Psoas muscle (tissue), 8 donors: Measurements from ENCODE around the gene MORN3. TPM values are rescaled to one million over a fixed set of nuclear protein-coding genes. Genes with fewer than 3 reads are reported as not detected.
A peak's percentile ranks its signal among the peaks of the same experiment; 100 is the strongest.
"Not testable (repeated sequence)": the region's sequence is repeated elsewhere in the genome, so short reads cannot be mapped to it uniquely, and the experiment has no call there.

Experiments used
- ATAC-seq, 4 donors: fragments of 200-7000 bp; cut with Tn5 transposase; one replicate each; pipeline ENCODE4 v1.9.1; 2020; ENCODE audit warnings: moderate library complexity in 3 of 4, mild to moderate bottlenecking in 2 of 4
- DNase-seq, 2 donors: peaks; one replicate each; pipeline ENCODE4 v3.0.0-alpha.2; 2020
- H3K27ac ChIP-seq: fragments of 200-600 bp; one replicate; pipeline ENCODE4 v1.8.0; 2022
- H3K27me3 ChIP-seq, 3 donors: fragments of 200-600 bp in 1 of 3; one replicate each; pipeline versions ENCODE4 v1.6.1 to v1.8.0; 2013 to 2022; ENCODE audit warnings: low read length in 2 of 3, mild to moderate bottlenecking in 2 of 3, moderate library complexity in 1 of 3; ENCODE audit not compliant: insufficient read depth in 3 of 3
- H3K36me3 ChIP-seq, 2 donors: fragments of 200-600 bp in 1 of 2; one replicate each; pipeline versions ENCODE4 v1.6.1 to v1.8.0; 2013 to 2022; ENCODE audit warnings: low read depth in 1 of 2, mild to moderate bottlenecking in 1 of 2, moderate library complexity in 1 of 2; ENCODE audit not compliant: insufficient read depth in 1 of 2
- H3K4me1 ChIP-seq: fragments of 200-600 bp; one replicate; pipeline ENCODE4 v1.8.0; 2022
- H3K4me3 ChIP-seq: fragments of 200-600 bp; one replicate; pipeline ENCODE4 v1.8.0; 2022; ENCODE audit warnings: mild to moderate bottlenecking
- H3K9me3 ChIP-seq: fragments of 200-600 bp; one replicate; pipeline ENCODE4 v1.8.0; 2022
- WGBS, 3 donors: extraction: QIAGEN DNeasy Blood & Tissue Kit; methylation state at CpG; one replicate each; pipeline versions ENCODE4 v1.1.6 to v1.1.7; 2013; 5-methylcytosine and 5-hydroxymethylcytosine counted together
- intact Hi-C, 2 donors: fragments of 100-400 bp; cut with DNase I; formaldehyde crosslinking; loops; one replicate each; pipeline versions ENCODE4 v1.11.0 to v1.14.2; 2022
- long read RNA-seq, 2 donors: library from polyadenylated mRNA; unstranded; transcript quantifications; one replicate each; pipeline ENCODE4 v2.0.0, GENCODE V29; 2021
- polyA plus RNA-seq, 3 donors: library from polyadenylated mRNA; stranded (reverse); fragments of 200-250 nt; gene quantifications; one replicate each; pipeline ENCODE4 v1.2.3, GENCODE V29; 2013
- total RNA-seq, 4 donors: library from RNA; stranded (reverse); fragmentation: NEBNext Ultra II Directional in 2 of 4; extraction: Animal tissue kit (Norgen Biotek cat#: 25700) in 2 of 4; gene quantifications; one replicate each; pipeline versions ENCODE4 v1.2.1 to v1.2.4, GENCODE V29; 2021 to 2023
- TF ChIP-seq, protein P1 (sequence below): fragments of 200-600 bp; IDR thresholded peaks from one replicate; pipeline ENCODE4 v1.8.0; 2022; ENCODE audit warnings: antibody characterized with exemption
- donor health status: healthy with polysubstance abuse.
- donor health status: DM: no; HTN: no; CAD: no; lungs with moderate emphysema.
- donor health status: Bipolar disorder and iron deficiency.
- donor health status: healthy.
- donor health status: DM: yes; HTN: yes; CAD: no.
- donor health status: DM: no; HTN: no; CAD: no.
- donor health status: DM: no; HTN: no; CAD: no.
- donor health status: DM: yes; HTN: yes; CAD: no.

Gene MORN3, protein sequence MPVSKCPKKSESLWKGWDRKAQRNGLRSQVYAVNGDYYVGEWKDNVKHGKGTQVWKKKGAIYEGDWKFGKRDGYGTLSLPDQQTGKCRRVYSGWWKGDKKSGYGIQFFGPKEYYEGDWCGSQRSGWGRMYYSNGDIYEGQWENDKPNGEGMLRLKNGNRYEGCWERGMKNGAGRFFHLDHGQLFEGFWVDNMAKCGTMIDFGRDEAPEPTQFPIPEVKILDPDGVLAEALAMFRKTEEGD
- total RNA-seq, result not detected
- polyA plus RNA-seq, result under 1 TPM in 2 of 3 donors, not detected in 1; under 0.01 to 0.12 TPM
- long read RNA-seq, donor 1, result 0 reads
- long read RNA-seq, donor 2, partial matches to known transcripts, result 0 of 1 reads
- long read RNA-seq, donor 2, other reads (novel, unspliced or antisense), result 1 of 1 reads

DNA sequence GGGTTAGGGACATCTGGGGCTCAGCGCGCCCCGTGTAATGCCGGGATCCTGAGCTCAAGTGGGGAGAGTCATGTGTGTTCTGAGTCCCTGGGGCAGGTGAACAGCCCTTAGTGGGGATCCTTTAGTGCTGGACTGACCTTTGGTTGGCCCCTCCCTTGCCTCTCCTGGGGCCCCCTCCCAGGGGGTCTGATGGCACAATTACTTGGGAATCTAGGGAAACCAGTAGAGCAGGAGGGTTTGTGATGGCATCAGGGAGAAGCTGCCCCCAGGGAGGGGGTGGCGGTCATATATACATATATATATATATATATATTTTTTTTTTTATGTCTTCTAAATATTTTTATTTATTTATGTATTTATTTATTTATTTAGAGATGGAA is at the start of gene MORN3:
Gene MORN3 (minus strand): TSS at position 134 of the 380 bp plus-strand sequence. CDS start 171 bp downstream, outside the sequence.
- Histone ChIP-seq H3K36me3 (no peaks in the 10 kb centered on the region), H3K4me3 (no peak within 1 kb of the TSS), H3K27ac (no peak within 1 kb of the TSS), H3K27me3 (no peaks in the 10 kb centered on the region), H3K9me3 (no peaks in the 10 kb centered on the region), H3K4me1 (peaks cover 4% of the 10 kb centered on the region)
- intact Hi-C loops, result loop anchor here in 1 of 2 donors (5.0 kb wide), 1 partner anchor 117 kb away; no protein-coding TSS in a partner anchor
- no peak for DNase-seq
- 90 to 99% (median 97%) methylated on average over 5 of the region's 5 CpGs for WGBS, 3 donors
- TF ChIP-seq, protein P1, sequence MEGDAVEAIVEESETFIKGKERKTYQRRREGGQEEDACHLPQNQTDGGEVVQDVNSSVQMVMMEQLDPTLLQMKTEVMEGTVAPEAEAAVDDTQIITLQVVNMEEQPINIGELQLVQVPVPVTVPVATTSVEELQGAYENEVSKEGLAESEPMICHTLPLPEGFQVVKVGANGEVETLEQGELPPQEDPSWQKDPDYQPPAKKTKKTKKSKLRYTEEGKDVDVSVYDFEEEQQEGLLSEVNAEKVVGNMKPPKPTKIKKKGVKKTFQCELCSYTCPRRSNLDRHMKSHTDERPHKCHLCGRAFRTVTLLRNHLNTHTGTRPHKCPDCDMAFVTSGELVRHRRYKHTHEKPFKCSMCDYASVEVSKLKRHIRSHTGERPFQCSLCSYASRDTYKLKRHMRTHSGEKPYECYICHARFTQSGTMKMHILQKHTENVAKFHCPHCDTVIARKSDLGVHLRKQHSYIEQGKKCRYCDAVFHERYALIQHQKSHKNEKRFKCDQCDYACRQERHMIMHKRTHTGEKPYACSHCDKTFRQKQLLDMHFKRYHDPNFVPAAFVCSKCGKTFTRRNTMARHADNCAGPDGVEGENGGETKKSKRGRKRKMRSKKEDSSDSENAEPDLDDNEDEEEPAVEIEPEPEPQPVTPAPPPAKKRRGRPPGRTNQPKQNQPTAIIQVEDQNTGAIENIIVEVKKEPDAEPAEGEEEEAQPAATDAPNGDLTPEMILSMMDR, result no peak
- no peak for ATAC-seq

DNA sequence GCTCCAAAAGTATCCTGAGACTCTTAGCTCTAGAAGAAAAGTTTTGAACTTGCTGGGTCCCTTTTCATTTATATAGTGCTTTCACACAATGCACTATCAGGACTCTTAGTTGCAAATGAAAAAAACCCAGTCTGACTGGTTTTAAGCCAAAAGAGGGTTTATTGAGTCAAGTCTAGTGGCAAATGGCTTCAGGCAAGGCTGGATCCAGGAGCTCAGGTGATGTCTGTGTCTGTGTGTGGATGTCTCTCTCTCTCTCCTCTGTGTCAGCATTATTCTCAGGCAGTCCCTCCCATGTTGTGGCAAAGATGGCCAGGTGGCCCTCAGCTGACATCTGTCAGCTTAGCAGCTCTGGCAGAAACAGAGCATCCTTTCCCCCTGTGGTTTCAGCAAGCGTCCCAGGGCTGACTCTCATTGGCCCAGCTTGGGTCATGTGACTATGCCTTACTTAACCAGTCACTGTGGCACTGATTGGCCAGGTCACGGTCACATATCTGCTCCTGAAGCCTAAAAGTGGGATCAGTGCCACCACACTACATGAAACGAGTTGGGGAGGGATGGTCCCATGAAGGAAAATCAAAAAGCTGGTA is 49.3 kb upstream of the MORN3 start:
- intact Hi-C loops, result loop anchor here in 1 of 2 donors (5.0 kb wide), 1 partner anchor 34 kb away; no protein-coding TSS in a partner anchor
- H3K9me3 ChIP-seq, result no peaks in the 10 kb centered on the region
- peak overlapping the region; percentile 94 for H3K27ac ChIP-seq
- H3K4me1 ChIP-seq, result peaks cover 41% of the 10 kb centered on the region
- no peak overlapping the region for H3K4me3 ChIP-seq
- TF ChIP-seq, protein P1, result no peak
- WGBS, 3 donors, result 61 to 79% (median 72%) methylated on average over 3 of the region's 3 CpGs
- peak; percentile 27 to 52 for DNase-seq
- no peaks in the 10 kb centered on the region for H3K27me3 ChIP-seq
- peak; percentile 20 to 53 (median 28) for ATAC-seq
- peaks cover 0 to under 1% of the 10 kb centered on the region in 2 donors for H3K36me3 ChIP-seq

DNA sequence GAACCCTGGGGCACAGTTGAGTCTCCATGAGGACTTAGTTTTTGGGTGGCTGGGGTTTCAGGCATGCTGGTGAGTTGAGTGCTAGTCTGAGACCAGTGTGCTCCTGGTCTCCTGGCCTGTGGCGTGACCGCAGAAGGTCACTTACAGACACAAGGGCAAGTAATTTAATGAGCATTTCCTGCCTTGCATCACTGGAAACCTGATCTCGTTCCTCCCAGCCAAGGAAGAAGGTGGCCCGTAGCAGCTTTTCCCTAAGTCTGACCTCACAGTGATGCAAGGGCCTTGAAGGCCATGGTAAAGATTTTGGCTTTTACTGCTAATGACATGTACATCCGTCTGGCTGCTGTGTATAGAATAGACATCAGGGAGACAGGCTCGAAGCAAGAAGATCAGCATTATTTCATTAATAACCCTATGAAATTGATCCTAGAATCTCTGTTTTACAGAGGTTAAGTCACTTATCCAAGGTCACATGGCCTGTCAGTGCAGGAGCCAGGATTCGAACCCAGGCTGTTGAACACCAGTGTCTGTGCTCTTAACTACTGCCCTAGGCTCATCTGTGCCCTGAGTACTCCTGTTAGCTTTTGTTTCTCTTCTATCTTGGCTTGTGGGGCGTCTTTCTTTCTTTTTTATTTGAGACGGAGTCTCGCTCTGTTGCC is 47.7 kb upstream of the MORN3 start:
- DNase-seq (peak; percentile 60 to 80), ATAC-seq (peak; percentile 50 to 66 (median 60))
- Histone ChIP-seq H3K4me3 (no peak overlapping the region), H3K4me1 (peaks cover 42% of the 10 kb centered on the region), H3K27ac (peak overlapping the region; percentile 94), H3K27me3 (no peaks in the 10 kb centered on the region), H3K36me3 (no peaks in the 10 kb centered on the region), H3K9me3 (no peaks in the 10 kb centered on the region)
- WGBS, 3 donors, result 48 to 55% (median 50%) methylated on average over 10 of the region's 10 CpGs
- intact Hi-C loops, result loop anchor here in 1 of 2 donors (5.0 kb wide), 1 partner anchor 35 kb away; no protein-coding TSS in a partner anchor
- TF ChIP-seq, protein P1, result no peak

DNA sequence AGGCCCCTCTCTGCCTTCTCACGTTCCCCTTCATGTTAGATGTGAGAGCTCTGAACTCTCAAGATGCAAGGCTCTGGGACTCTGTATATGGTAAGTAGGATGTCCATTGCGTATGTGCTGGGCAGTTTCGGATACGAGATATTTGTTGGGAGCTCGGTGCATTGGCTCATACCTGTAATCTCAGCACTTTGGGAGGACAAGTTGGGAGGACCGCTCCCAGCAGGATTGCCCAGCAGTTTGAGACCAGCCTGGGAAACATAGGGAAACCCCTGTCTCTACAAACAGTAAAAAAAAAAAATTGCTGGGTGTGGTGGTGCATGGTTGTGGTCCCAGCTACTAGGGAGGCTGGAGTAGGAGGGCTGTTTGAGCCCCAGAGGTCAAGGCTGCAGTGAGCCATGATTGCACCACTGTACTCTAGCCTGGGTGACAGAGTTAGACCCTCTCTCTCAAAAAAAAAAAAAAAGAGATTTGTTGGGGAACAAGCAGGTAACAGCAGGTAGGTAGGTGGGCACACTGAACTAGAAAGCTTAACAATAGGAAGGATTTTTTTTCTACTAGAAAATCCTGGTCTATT is 46.5 kb upstream of the MORN3 start:
- H3K4me1 ChIP-seq, result peaks cover 42% of the 10 kb centered on the region
- TF ChIP-seq, protein P1, result no peak
- no peaks in the 10 kb centered on the region for H3K36me3 ChIP-seq
- peak overlapping the region; percentile 94 for H3K27ac ChIP-seq
- no peak for DNase-seq
- H3K9me3 ChIP-seq, result no peaks in the 10 kb centered on the region
- no peak for ATAC-seq
- 73 to 82% (median 75%) methylated on average over 6 of the region's 6 CpGs for WGBS, 3 donors
- H3K4me3 ChIP-seq, result no peak overlapping the region
- intact Hi-C loops, result loop anchor here in 1 of 2 donors (5.0 kb wide), 1 partner anchor 36 kb away; no protein-coding TSS in a partner anchor
- H3K27me3 ChIP-seq, result no peaks in the 10 kb centered on the region

DNA sequence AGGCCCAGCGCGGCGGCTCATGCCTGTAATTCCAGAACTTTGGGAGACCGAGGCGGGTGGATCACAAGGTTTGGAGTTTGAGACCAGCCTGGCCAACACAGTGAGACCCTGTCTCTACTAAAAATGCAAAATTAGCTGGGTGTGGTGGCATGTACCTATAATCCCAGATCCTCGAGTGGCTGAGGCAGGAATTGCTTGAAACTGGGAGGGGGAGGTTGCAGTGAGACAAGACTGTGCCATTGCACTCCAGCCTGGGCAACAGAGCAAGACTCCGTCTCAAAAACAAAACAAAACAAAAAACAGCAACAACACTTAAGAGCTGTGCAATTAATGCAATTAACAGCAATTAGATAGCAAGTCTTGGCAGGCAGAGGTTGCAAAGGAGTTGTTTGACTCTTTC is 45.6 kb upstream of the MORN3 start:
- not testable (repeated sequence) for ATAC-seq
- WGBS, 3 donors, result 73 to 84% (median 82%) methylated on average over 7 of the region's 7 CpGs

More for the DNA sequence above, 45.6 kb upstream of the MORN3 start:
- H3K27me3 ChIP-seq, DNase-seq, H3K9me3 ChIP-seq, H3K4me3 ChIP-seq, H3K36me3 ChIP-seq: not testable (repeated sequence)
- Histone ChIP-seq H3K27ac (peak overlapping the region; percentile 94), H3K4me1 (peaks cover 38% of the 10 kb centered on the region)
- intact Hi-C loops, result loop anchor here in 1 of 2 donors (5.0 kb wide), 1 partner anchor 37 kb away; no protein-coding TSS in a partner anchor
